Measurements from ENCODE around the gene ARGLU1. TPM values are rescaled to one million over a fixed set of nuclear protein-coding genes. Genes with fewer than 3 reads are reported as not detected.

The ARGLU1 gene
- total and polyA plus RNA-seq, 10 donors, result 99.5 to 204 (median 135) TPM

GRCh38 chr13:106562301-106562700 is 5.6 kb downstream of the ARGLU1 start:
- 74 to 89% (median 79%) methylated on average over 1 of the region's 1 CpG for WGBS, 5 donors
- H3K4me1 ChIP-seq, result peaks cover 51 to 97% (median 83%) of the 10 kb centered on the region in 6 donors
- peaks cover 0 to 22% (median 18%) of the 10 kb centered on the region in 6 donors for H3K36me3 ChIP-seq
- no peaks in the 10 kb centered on the region for H3K9me3 ChIP-seq
- H3K4me3 ChIP-seq, result no peak overlapping the region
- DNase-seq, result no peak
- H3K27me3 ChIP-seq (replicated peaks in 1 of 7), result no peaks in the 10 kb centered on the region
- peak overlapping the region in 3 of 8 donors; percentile 31 to 55 (median 47) for H3K27ac ChIP-seq
- intact Hi-C loops (cut with DNase I; ENCODE audit: low total_unique reads), result no loop called here
- TF ChIP-seq, protein P1, sequence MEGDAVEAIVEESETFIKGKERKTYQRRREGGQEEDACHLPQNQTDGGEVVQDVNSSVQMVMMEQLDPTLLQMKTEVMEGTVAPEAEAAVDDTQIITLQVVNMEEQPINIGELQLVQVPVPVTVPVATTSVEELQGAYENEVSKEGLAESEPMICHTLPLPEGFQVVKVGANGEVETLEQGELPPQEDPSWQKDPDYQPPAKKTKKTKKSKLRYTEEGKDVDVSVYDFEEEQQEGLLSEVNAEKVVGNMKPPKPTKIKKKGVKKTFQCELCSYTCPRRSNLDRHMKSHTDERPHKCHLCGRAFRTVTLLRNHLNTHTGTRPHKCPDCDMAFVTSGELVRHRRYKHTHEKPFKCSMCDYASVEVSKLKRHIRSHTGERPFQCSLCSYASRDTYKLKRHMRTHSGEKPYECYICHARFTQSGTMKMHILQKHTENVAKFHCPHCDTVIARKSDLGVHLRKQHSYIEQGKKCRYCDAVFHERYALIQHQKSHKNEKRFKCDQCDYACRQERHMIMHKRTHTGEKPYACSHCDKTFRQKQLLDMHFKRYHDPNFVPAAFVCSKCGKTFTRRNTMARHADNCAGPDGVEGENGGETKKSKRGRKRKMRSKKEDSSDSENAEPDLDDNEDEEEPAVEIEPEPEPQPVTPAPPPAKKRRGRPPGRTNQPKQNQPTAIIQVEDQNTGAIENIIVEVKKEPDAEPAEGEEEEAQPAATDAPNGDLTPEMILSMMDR (IDR thresholded peaks at IDR 0.05 in 8 of 11, conservative IDR thresholded peaks at IDR 0.05 in 3 of 11), result no peak
- no peak for TF ChIP-seq POLR2A (IDR thresholded peaks at IDR 0.05)
- TF ChIP-seq POLR2AphosphoS5 (IDR thresholded peaks at IDR 0.05), result no peak

DNA sequence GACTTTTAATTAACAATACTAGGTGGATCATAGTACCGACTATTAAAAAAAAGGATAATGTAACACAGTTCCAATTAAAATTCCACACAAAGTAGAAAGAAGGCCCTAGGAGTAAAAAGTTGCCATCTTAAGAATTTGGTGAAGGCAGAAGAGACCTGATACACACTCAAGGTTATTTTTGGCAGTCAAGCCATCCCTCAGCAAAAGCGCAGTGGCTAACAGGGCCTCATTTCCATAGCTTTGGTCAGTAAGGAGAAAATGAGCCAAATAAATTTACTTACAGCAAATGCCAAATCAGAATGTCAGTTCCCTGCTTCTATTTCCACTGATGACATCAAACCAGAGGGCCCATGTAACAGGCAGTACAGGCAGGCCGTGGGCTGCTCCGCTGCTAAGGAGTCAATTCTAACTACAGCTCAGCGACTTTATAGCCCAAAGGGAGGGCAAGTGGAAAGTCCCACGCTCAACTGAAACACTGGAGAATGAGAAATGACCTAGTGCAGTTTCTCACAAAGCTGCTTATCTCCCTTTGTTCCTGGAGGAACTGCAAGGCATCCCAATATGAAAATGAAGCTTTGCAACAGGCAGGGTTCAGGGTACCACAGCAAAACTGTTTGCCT is 6.3 kb downstream of the ARGLU1 start:
- Histone ChIP-seq H3K9me3 (no peaks in the 10 kb centered on the region), H3K4me3 (peak overlapping the region in 1 of 8 donors; percentile 28), H3K36me3 (peaks cover 0 to 29% (median 24%) of the 10 kb centered on the region in 6 donors), H3K27ac (peak overlapping the region in 4 of 8 donors; percentile 31 to 55 (median 39)), H3K4me1 (peaks cover 51 to 95% (median 80%) of the 10 kb centered on the region in 6 donors), H3K27me3 (replicated peaks in 1 of 7) (no peaks in the 10 kb centered on the region)
- no peak for DNase-seq
- no peak for TF ChIP-seq POLR2A (IDR thresholded peaks at IDR 0.05)
- TF ChIP-seq, protein P1 (IDR thresholded peaks at IDR 0.05 in 8 of 11, conservative IDR thresholded peaks at IDR 0.05 in 3 of 11), result no peak
- no peak for TF ChIP-seq POLR2AphosphoS5 (IDR thresholded peaks at IDR 0.05)
- WGBS, 5 donors, result 36 to 58% (median 43%) methylated on average over 6 of the region's 6 CpGs
- intact Hi-C loops (cut with DNase I; ENCODE audit: low total_unique reads), result no loop called here

DNA sequence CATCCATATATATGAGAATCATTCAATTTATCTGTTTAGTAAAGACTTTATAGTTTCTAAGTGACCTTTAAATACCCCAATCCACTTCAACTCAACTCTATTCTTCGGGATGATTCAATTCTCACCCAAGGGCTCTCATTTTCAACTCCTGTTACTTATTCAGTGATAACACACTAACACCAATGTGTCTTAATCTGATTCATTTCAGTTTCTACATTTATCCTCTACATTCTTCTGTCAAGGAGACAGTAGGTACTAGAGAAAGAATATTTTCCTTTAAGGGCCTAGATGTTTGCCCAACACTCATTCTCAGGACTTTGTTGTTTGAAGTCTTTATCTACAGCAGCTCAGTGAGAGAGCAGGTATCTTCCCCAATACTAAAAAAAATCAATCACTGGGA is 7.1 kb downstream of the ARGLU1 start:
- TF ChIP-seq POLR2AphosphoS5 (IDR thresholded peaks at IDR 0.05) (no peak), POLR2A (IDR thresholded peaks at IDR 0.05) (no peak)
- TF ChIP-seq, protein P1 (IDR thresholded peaks at IDR 0.05 in 8 of 11, conservative IDR thresholded peaks at IDR 0.05 in 3 of 11), result no peak
- H3K27me3 ChIP-seq (replicated peaks in 1 of 7), result no peaks in the 10 kb centered on the region
- WGBS, 5 donors, result 44 to 64% (median 53%) methylated on average over 1 of the region's 1 CpG
- no peak overlapping the region for H3K27ac ChIP-seq
- intact Hi-C loops (cut with DNase I; ENCODE audit: low total_unique reads), result no loop called here
- H3K9me3 ChIP-seq, result no peaks in the 10 kb centered on the region
- peaks cover 48 to 87% (median 72%) of the 10 kb centered on the region in 6 donors for H3K4me1 ChIP-seq
- peaks cover 0 to 37% (median 32%) of the 10 kb centered on the region in 6 donors for H3K36me3 ChIP-seq
- no peak overlapping the region for H3K4me3 ChIP-seq
- DNase-seq, result no peak

DNA sequence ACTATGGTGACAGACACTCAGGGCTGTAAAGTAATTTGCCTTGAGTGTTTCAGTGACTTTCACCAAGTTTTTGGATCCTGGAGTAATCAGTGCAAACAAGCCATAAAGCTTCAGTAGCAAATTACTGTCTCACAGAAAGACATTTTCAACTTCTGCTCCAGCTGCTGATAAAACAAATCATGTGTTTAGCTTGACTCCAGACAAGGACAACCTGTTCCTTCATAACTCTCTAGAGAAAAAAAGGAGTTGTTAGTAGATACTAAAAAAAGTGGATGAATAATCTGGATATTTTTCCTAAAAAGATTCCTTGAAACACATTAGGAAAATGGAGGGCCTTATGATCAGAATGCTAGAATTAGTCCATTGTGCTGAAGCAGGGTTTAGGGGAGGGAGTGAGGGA is 9.4 kb downstream of the ARGLU1 start:
- H3K36me3 ChIP-seq, result peaks cover 0 to 60% (median 53%) of the 10 kb centered on the region in 6 donors
- peaks cover 29 to 78% (median 52%) of the 10 kb centered on the region in 6 donors for H3K4me1 ChIP-seq
- intact Hi-C loops (cut with DNase I; ENCODE audit: low total_unique reads), result no loop called here
- no peak for DNase-seq
- H3K4me3 ChIP-seq, result no peak overlapping the region
- H3K9me3 ChIP-seq, result no peaks in the 10 kb centered on the region
- TF ChIP-seq, protein P1 (IDR thresholded peaks at IDR 0.05 in 8 of 11, conservative IDR thresholded peaks at IDR 0.05 in 3 of 11), result no peak
- TF ChIP-seq POLR2AphosphoS5 (IDR thresholded peaks at IDR 0.05) (no peak), POLR2A (IDR thresholded peaks at IDR 0.05) (no peak)
- H3K27ac ChIP-seq, result no peak overlapping the region
- H3K27me3 ChIP-seq (replicated peaks in 1 of 7), result no peaks in the 10 kb centered on the region
